GM10847 (cell line): ENCODE measurements around the gene SEZ6L.

Experiments
- POLR2A ChIP-seq: IDR thresholded peaks from 2 replicates; pipeline ENCODE4 v1.6.1; 2011; ENCODE audit not compliant: insufficient read length; ENCODE audit errors: extremely low read depth

SEZ6L gene

GRCh38 chr22:26169315-26170111 lies at the start of gene SEZ6L:
SEZ6L (plus strand) TSS chr22:26169462; CDS start chr22:26169670, 208 bp downstream.
- no peak for TF ChIP-seq POLR2A

GRCh38 chr22:26122920-26123468 lies 46.3 kb upstream of the SEZ6L start:
- no peak for TF ChIP-seq POLR2A

- no peak for TF ChIP-seq POLR2A
Measured at GRCh38 chr22:26124991-26125725, 44.1 kb upstream of the SEZ6L start.

GRCh38 chr22:26127126-26127525 lies 42.1 kb upstream of the SEZ6L start:
- no peak for TF ChIP-seq POLR2A

GRCh38 chr22:26127556-26127955 lies 41.7 kb upstream of the SEZ6L start:
- no peak for TF ChIP-seq POLR2A

GRCh38 chr22:26131589-26132154 lies 37.6 kb upstream of the SEZ6L start:
- no peak for TF ChIP-seq POLR2A

- TF ChIP-seq POLR2A, result no peak
Measured at GRCh38 chr22:26134654-26135330, 34.5 kb upstream of the SEZ6L start.

- no peak for TF ChIP-seq POLR2A
Measured at GRCh38 chr22:26135806-26136205, 33.5 kb upstream of the SEZ6L start.

GRCh38 chr22:26139310-26139709 lies 30.0 kb upstream of the SEZ6L start:
- TF ChIP-seq POLR2A, result no peak

- no peak for TF ChIP-seq POLR2A
Measured at GRCh38 chr22:26141831-26142230, 27.4 kb upstream of the SEZ6L start.

- no peak for TF ChIP-seq POLR2A
Measured at GRCh38 chr22:26143806-26144325, 25.4 kb upstream of the SEZ6L start.

- TF ChIP-seq POLR2A, result no peak
Measured at GRCh38 chr22:26159886-26160285, 9.4 kb upstream of the SEZ6L start.

GRCh38 chr22:26161746-26162145 lies 7.5 kb upstream of the SEZ6L start:
- no peak for TF ChIP-seq POLR2A

GRCh38 chr22:26162926-26163325 lies 6.3 kb upstream of the SEZ6L start:
- no peak for TF ChIP-seq POLR2A

- no peak for TF ChIP-seq POLR2A
Measured at GRCh38 chr22:26164174-26164573, 5.1 kb upstream of the SEZ6L start.
